ENCODE results near the gene CCDC197.

Gene CCDC197

GRCh38 chr14:93997082-93997481 lies at the start of gene CCDC197:
TSS of gene CCDC197 (plus strand) at chr14:93997301. CDS start at chr14:93998132, 831 bp downstream.
- no peak for DNase-seq (ENCODE audit: low spot score)

DNA sequence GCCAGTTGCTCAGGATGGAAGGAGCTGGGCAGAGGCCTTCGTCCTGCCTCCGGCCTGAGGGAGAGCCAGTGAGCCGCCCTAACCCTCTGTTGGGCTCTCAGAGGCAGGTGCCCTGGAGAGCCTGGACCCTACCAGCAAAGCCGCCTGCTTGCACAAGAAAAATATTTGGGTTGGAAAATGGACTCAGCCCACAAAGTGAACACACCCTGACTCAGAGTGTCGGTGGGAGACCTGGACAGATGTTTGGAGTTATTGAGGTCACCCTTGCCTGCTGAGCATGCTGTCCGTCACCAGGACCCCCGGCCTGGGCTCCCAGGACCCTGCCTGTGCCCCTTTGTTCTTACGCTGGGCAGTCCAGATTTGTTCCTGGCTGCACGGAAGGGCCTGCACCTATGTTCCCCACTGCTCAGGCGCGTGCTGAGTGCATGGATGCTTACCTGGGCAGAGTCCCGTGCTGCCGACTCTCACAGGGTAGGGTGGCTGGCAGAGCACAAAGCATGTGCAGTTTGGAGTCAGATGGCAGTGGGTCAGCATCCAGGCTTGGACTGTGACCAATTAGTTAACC lies 47.5 kb upstream of the CCDC197 start:
- DNase-seq (ENCODE audit: low spot score), result no peak

DNA sequence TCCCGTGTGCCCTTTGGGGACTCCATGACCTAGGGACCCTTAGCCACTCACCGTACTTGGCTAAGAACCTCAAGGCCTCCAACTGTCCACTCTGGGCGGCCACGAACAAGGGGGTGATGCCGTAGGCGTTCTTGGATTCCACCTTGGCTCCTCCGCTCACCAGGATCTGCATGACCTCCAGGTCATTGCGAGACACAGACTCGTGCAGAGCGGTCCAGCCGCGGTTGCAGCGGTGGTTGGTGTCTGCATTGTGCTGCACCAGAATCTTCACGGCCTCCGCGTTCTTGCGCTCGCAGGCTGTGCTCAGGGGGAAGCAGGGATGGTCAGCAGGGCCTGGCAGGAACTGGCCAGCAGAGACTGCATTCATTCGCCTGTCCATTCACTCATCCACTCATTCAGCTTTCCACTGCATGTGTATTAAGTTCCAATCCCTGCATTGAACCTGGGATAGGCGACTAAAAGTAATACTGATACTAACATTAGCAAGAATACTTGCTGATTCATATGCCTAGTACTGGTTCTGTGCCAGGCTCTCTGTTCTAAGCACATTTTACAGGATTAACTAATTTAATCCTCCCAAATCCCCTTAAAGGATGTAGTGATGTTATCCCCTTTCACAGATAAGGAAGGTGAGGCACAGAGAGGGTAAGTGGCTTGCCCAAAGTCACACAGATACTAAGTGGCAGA lies 46.0 kb upstream of the CCDC197 start:
- DNase-seq (ENCODE audit: low spot score), result no peak

DNA sequence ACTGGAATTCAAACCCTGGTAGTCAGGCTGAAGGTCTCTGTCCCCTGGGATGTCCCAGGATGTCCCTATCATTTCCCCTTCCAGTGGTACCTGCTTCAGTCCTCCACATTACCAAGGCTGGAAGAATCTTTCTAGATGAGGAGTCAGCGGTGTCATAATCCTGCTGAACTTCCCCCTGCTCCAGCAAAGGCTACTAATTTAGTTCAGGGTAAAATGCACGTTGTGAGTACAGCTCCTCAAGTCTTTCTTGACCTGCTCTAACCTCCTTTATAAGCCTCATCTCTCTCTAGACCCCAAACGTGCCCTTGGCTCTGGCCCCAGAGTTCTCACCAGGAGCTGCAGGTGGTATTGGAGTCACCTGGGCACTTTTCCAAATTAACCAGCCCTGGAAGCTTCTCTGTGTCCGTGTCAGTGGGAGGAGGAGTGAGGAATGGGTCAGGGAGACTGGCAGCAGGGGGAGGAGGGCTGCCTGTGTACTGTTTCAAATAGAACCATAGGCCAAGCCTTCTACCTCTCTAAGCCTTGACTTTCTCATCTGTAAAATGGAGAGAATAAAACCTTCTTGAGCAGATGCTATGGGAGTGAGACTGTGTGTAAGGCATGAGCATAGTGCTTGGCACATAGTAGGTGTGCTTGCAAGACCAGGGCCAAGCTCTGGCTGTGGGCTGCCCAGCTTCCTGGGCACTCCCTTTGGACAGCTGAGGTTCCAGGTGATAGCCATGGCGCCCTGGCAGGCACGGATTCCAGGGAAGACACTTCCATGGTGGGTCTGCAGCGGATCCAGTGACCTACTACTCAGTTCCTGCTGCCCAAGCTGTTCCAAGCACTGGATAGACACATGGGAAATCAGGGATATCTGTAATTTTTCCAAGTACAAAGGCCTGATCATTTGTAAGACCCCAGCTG lies 45.2 kb upstream of the CCDC197 start:
- DNase-seq (ENCODE audit: low spot score), result peak; percentile 8

DNA sequence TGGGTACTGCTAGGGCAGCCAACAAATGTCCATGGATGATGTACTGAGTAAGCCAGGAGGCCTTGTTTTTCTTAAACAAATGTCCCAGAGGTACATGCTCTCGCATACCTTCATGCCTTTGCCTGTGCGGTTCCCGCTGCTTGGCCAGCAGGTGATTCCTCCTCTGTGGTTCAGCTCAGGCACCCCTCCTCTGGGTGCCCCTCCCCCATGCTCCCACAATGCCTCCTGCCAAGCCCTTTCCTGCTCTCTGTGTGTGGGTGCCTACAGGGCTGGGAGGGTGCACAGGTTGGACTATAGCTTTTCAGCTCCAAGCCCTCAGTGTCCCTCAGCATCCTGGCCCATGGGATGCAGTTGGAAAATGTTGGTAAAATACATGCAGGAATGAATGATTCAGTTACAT lies 44.3 kb upstream of the CCDC197 start:
- no peak for DNase-seq (ENCODE audit: low spot score)

DNA sequence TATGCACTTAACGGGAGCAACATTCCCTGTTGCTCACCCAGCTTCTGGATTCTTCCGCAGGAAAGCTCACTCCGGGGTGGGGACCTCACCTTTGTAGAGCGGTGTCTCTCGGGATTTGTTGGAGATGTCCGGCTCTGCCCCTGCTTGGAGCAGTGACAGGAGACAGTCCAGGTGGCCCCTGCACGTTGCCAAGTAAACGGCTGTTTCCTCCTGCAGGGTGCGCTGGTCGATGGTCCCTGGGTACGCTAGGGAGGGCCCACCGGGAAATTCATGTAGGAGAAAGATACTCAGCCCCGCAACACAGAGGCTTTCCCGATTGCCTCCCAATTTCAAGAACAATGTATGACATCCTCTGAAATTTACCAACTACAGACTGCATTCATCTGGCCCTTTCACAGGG lies 43.8 kb upstream of the CCDC197 start:
- DNase-seq (ENCODE audit: low spot score), result no peak

- no peak for DNase-seq (ENCODE audit: low spot score)
Measured at GRCh38 chr14:93953739-93954515, 43.2 kb upstream of the CCDC197 start.

- DNase-seq (ENCODE audit: low spot score), result no peak
Measured at GRCh38 chr14:93954516-93954830, 42.6 kb upstream of the CCDC197 start.

- DNase-seq (ENCODE audit: low spot score), result no peak
Measured at GRCh38 chr14:93954900-93955849, 41.9 kb upstream of the CCDC197 start.

DNA sequence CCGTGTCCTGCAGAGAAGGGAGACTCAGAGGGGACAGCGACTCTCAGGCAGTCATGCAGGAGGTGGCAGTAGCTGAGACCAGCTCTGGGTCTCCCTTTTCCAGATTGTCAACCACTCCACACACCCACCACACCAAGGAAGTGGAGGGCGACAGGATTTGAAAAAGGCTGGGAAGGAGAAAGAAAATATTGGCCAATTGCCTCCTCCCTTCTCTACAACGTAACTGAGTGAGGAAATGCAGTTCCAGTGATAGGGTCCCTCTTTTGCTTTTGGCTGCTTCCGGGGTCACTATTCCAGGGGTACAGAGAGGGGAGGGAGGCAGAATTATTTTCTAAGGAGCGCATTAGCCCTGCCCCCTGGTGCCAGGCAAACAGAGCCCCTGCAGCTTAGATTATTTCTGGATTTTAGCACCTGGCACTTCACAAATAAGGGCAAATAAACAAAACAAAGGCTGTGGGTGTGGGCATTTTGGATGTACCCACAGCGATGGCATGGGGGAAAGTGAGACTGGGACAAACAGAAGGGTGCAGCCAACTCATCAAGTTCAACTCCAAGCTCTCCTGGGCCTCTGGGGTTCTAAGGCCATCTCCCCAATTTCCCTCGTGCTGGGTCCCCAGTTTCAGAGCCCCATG lies 41.1 kb upstream of the CCDC197 start:
- no peak for DNase-seq (ENCODE audit: low spot score)

- DNase-seq (ENCODE audit: low spot score), result no peak
Measured at GRCh38 chr14:93956514-93957332, 40.4 kb upstream of the CCDC197 start.

- no peak for DNase-seq (ENCODE audit: low spot score)
Measured at GRCh38 chr14:93957333-93957710, 39.8 kb upstream of the CCDC197 start.

DNA sequence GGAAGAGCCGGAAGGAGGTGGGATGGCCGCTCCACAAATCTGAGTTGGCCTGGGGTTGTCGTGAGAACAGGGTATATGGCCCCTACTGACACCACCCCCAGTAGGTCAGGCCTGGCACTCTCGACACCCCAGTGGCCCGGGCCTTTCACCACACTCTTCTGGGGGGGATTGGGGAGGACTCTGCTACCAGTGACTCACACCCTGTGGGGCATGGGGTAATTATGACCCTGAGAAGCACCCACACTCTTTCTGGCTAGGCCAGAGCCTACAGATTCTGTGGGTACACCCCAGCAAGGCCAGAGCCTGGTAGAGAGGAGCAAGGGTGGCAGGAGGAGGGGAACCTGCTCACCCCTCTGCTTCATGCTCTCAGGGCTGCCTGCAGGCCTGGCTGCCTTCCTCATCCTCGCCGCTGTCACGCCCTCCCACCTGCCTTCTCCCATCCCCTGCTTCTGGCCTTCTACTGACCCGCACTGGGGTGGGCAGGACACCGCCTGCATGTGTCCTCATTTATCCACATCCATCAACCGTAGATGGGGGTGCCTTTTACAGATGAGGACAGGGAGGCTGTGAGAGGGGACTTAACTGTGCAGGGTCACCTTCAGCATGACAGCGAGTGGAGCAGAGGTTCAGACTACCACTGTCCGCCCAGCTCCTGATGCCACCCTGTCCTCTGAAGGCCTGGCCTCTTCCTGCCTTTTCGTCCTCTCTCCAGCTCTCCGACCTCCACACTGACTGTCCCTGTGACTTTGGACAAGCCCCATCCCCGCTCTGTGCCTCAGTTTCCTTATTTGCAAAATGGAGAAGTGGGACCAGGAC lies 39.1 kb upstream of the CCDC197 start:
- DNase-seq (ENCODE audit: low spot score), result no peak

DNA sequence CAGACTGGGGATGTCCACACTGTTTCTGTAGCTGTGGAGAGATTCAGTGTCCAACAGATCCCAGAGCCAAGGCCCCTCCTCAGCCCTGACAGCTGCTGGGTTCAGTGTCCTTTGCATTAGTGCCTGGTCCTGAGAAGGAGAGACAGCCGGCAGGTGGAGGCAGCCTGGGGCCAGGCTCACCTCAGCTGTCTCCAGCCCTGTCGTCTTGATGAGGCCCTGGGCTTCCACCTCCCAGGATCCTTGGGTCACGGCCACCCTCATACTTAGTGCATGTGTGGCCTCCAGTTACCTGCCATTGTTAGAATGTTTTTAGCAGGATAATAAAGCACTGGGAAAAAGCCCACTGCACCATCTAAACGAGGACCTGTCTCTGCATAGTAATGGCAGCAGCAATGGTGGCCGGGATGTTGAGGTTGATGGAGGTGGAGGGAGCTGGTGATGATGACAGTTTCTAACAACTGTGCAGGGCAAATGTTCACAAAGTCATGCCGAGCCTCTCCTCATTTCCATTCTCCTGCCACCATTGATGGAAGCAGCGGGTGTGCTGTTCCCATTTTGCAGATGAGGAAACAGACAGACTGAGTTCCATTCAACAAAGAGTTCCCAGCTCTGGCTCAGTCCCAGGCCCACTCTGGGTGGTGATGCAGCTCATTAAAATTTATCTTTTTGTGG lies 38.4 kb upstream of the CCDC197 start:
- no peak for DNase-seq (ENCODE audit: low spot score)

DNA sequence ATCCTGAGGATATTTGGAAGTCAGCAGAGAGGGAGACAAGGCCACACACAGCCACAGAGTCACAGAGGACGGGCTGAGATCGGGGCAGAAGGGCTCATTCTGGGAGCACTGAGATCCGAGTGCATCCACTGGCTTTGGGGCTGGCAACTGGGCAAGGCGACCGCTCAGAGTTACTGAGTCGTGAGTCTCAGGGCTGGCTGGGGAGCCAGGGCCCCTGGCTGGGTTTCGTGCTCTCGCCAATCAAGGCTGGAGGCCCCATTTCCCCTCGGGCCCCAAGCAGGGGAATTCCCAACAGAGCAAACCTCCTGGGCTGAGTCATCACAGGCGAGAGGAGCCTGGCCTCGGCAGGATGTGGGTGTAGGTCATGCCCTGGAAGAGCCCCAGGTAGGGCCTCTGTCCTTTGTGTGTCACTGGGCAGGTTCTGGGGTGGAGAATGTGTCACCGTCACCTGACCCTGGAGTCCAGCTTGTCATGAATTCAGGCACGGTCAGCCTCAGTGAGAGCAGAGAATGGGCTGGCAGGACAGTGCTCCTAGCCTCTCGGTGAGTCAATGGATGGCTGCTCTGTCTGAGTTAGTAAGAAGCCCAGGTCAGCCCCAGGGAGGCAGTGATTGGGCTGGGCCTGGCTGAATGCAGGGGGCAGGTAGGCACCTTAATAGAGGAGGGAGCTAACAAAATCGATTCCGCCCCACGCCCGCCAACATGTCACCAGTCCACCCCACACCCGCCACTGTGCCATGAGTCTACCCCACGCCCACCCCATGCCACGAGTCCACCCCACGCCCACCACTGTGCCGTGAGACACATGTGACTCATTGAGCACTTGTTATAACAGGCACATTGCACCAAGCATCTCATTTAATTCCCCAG lies 37.6 kb upstream of the CCDC197 start:
- DNase-seq (ENCODE audit: low spot score), result peak; percentile 74

GRCh38 chr14:93960108-93960475 lies 37.0 kb upstream of the CCDC197 start:
- DNase-seq (ENCODE audit: low spot score), result no peak

DNA sequence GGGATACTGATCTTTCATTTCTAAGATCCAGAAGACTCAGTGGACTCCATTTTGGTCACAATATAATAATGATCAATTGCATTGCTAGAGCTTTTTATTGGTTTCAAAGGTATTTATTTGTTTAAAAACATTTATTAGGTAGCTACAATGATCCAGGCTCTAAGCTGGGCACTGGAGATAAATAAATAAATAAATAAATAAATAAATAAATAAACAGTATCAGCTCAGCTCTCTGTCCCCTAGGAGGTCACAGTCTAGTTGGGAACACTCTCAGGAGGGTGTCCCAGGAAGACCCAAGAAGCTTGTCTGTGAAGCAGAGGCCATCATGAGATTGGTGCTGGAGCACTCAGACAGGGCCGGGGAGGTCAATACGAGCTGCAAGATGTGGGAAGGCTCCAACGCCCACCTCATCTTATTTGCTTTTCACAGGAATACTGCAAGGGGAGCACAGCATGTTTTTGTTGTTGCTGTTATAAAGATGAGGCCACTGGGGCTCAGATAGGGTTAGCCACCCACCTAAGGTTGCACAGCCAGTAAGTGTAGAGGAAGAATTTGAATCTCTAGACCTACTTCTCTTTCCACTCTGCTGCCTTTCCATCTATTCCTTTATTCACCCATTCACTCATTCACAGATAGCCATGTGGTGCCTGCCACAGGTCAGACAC lies 36.2 kb upstream of the CCDC197 start:
- no peak for DNase-seq (ENCODE audit: low spot score)
